ENCODE results near the gene A2M. TPM values are rescaled to one million over a fixed set of nuclear protein-coding genes. Genes with fewer than 3 reads are reported as not detected.

The A2M gene
- total and polyA plus RNA-seq, 2 donors (not counting 1 experiment from before 2014, with no cell fraction given) = 0.04 TPM; not detected in 1

DNA sequence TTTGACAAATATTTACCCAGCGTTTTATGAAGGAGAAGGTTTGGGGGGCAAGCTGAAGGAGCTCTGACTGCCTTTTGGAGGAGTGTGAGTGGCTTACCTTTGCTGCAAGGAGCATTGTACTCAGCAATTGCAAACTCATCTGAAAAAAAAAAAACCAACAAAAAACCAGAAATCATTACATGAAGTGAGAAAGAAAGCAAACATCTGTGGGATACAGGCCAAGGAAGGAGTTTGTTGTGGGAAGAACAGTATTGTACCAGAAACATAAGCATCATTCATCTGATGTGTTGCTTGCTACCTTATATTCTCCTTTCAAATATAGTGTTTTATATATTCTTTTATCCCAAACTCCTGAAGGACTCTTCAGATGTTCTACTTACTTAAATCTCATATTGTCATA lies 47.6 kb downstream of the A2M start:
- no peak for DNase-seq
- ChIA-PET POLR2A (no interaction called here), CTCF (interaction anchor here (0.6 to 0.7 kb wide), 2 partner anchors 386 to 924 kb away, joined by 3 to 5 read pairs; no protein-coding TSS in a partner anchor)
- intact Hi-C loops (cut with micrococcal nuclease) = no loop called here
- no peaks in the 10 kb centered on the region for H3K36me3 ChIP-seq (replicated peaks in 1 of 2; ENCODE audit: control extremely low read depth in 1 of 2, control insufficient read depth in 1 of 2, extremely low read depth in 1 of 2, insufficient read depth in 2 of 2, low read length in 1 of 2)
- H3K9ac ChIP-seq (ENCODE audit: low read length) = no peak overlapping the region
- Mint-ChIP-seq H3K4me3 (no peak overlapping the region), H3K27me3 (peaks cover 21% of the 10 kb centered on the region), H3K4me1 (peaks cover 4% of the 10 kb centered on the region), H3K27ac (no peak overlapping the region), H3K9me3 (ENCODE audit: insufficient read depth) (peaks cover 4% of the 10 kb centered on the region)
- TF ChIP-seq, protein P1, sequence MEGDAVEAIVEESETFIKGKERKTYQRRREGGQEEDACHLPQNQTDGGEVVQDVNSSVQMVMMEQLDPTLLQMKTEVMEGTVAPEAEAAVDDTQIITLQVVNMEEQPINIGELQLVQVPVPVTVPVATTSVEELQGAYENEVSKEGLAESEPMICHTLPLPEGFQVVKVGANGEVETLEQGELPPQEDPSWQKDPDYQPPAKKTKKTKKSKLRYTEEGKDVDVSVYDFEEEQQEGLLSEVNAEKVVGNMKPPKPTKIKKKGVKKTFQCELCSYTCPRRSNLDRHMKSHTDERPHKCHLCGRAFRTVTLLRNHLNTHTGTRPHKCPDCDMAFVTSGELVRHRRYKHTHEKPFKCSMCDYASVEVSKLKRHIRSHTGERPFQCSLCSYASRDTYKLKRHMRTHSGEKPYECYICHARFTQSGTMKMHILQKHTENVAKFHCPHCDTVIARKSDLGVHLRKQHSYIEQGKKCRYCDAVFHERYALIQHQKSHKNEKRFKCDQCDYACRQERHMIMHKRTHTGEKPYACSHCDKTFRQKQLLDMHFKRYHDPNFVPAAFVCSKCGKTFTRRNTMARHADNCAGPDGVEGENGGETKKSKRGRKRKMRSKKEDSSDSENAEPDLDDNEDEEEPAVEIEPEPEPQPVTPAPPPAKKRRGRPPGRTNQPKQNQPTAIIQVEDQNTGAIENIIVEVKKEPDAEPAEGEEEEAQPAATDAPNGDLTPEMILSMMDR (IDR thresholded peaks at IDR 0.05) = no peak
- TF ChIP-seq EZH2 (IDR thresholded peaks at IDR 0.05; ENCODE audit: borderline replicate concordance, insufficient read depth, low read depth, low read length, poor library complexity, severe bottlenecking) = no peak
- no peaks in the 10 kb centered on the region for H4K20me1 ChIP-seq (ENCODE audit: control insufficient read depth, insufficient read depth, low read length, poor library complexity, severe bottlenecking)
- no peak overlapping the region for H2AFZ ChIP-seq (ENCODE audit: insufficient read depth, low read depth, low read length, poor library complexity, severe bottlenecking)
- H3K27me3 ChIP-seq (replicated peaks in 1 of 4; ENCODE audit: control extremely low read depth in 1 of 4, control insufficient read depth in 3 of 4, insufficient read depth in 4 of 4, low read length in 3 of 4) = peaks cover 0 to 20% (median 9%) of the 10 kb centered on the region in 4 experiments
- peaks cover 0 to 14% (median 5%) of the 10 kb centered on the region in 3 donors for H3K9me3 ChIP-seq (ENCODE audit: control extremely low read depth in 1 of 3, control insufficient read depth in 2 of 3, insufficient read depth in 1 of 3, low read length in 2 of 3)
- no peak overlapping the region for H3K4me2 ChIP-seq (replicated peaks; ENCODE audit: low read depth, low read length, poor library complexity, severe bottlenecking)
- no CpG with 5 or more reads among the region's 1 CpG for WGBS (ENCODE audit: insufficient coverage)
- peaks cover 4 to 8% of the 10 kb centered on the region in 2 donors for H3K4me1 ChIP-seq (ENCODE audit: control insufficient read depth in 2 of 2, insufficient read depth in 2 of 2, low read length in 2 of 2)
- no peaks in the 10 kb centered on the region for H3K79me2 ChIP-seq (ENCODE audit: control insufficient read depth, insufficient read depth, low read length)
- H3K27ac ChIP-seq (ENCODE audit: low read length in 2 of 2) = no peak overlapping the region
- no peak for ATAC-seq (ENCODE audit: low read depth)
- H3K4me3 ChIP-seq (ENCODE audit: control extremely low read depth in 1 of 5, extremely low read depth in 1 of 5, insufficient read depth in 1 of 5, low read depth in 2 of 5, low read length in 4 of 5) = no peak overlapping the region

DNA sequence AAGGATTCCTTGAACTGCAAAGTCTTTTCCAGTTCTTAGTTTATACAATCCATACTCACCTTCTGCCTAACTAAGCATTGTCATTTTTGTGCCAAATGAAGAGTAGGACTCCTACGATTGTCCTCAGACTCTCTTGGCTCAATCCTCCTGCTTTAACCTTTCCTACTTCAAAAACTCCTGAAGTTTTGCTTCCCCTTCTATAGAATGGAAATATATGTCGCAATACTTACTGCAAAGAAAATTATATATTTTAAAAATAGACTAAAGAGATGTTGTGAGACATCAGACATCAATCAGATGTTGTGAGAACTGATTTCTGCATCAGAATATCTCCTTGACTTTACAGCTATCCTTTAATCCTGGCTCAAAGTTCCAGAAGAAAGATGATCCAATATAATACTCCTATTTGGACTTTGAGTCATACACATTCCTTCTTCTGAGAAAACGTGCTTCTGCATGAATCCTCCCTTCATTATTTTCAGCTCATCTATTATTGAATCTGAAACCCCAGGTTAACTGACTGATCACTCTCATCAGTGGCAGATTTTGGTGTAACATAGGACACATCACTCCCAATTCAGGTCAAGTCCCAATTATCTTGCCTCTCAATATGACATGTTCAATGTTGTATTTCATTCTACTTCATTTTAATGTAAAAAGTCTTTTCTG lies 48.8 kb downstream of the A2M start:
- DNase-seq (no peak), ATAC-seq (ENCODE audit: low read depth) (no peak)
- CTCF ChIA-PET = interaction anchor here (1.3 kb wide), 1 partner anchor 17 kb away, joined by 3 read pairs; no protein-coding TSS in a partner anchor
- H3K27me3 Mint-ChIP-seq = peaks cover 13% of the 10 kb centered on the region
- no peak overlapping the region for H3K4me2 ChIP-seq (replicated peaks; ENCODE audit: low read depth, low read length, poor library complexity, severe bottlenecking)
- intact Hi-C loops (cut with micrococcal nuclease) = no loop called here
- 78% methylated on average over 1 of the region's 3 CpGs for WGBS (ENCODE audit: insufficient coverage)
- no peak overlapping the region for H3K4me3 ChIP-seq (ENCODE audit: control extremely low read depth in 1 of 5, extremely low read depth in 1 of 5, insufficient read depth in 1 of 5, low read depth in 2 of 5, low read length in 4 of 5)
- POLR2A ChIA-PET = no interaction called here
- no peak overlapping the region for H3K9ac ChIP-seq (ENCODE audit: low read length)
- H3K9me3 Mint-ChIP-seq (ENCODE audit: insufficient read depth) = peaks cover 4% of the 10 kb centered on the region
- no peak overlapping the region for H3K27ac Mint-ChIP-seq
- H3K4me1 ChIP-seq (ENCODE audit: control insufficient read depth in 2 of 2, insufficient read depth in 2 of 2, low read length in 2 of 2) = peaks cover 4 to 8% of the 10 kb centered on the region in 2 donors
- peak overlapping the region; percentile 3 for H3K4me3 Mint-ChIP-seq
- no peak overlapping the region for H3K27ac ChIP-seq (ENCODE audit: low read length in 2 of 2)
- no peaks in the 10 kb centered on the region for H3K36me3 ChIP-seq (replicated peaks in 1 of 2; ENCODE audit: control extremely low read depth in 1 of 2, control insufficient read depth in 1 of 2, extremely low read depth in 1 of 2, insufficient read depth in 2 of 2, low read length in 1 of 2)
- no peak overlapping the region for H2AFZ ChIP-seq (ENCODE audit: insufficient read depth, low read depth, low read length, poor library complexity, severe bottlenecking)
- H3K79me2 ChIP-seq (ENCODE audit: control insufficient read depth, insufficient read depth, low read length) = no peaks in the 10 kb centered on the region
- peaks cover 4% of the 10 kb centered on the region for H3K4me1 Mint-ChIP-seq
- peaks cover 0 to 14% (median 5%) of the 10 kb centered on the region in 3 donors for H3K9me3 ChIP-seq (ENCODE audit: control extremely low read depth in 1 of 3, control insufficient read depth in 2 of 3, insufficient read depth in 1 of 3, low read length in 2 of 3)
- H4K20me1 ChIP-seq (ENCODE audit: control insufficient read depth, insufficient read depth, low read length, poor library complexity, severe bottlenecking) = no peaks in the 10 kb centered on the region
- peaks cover 0 to 20% (median 9%) of the 10 kb centered on the region in 4 experiments for H3K27me3 ChIP-seq (replicated peaks in 1 of 4; ENCODE audit: control extremely low read depth in 1 of 4, control insufficient read depth in 3 of 4, insufficient read depth in 4 of 4, low read length in 3 of 4)
- no peak for TF ChIP-seq EZH2 (IDR thresholded peaks at IDR 0.05; ENCODE audit: borderline replicate concordance, insufficient read depth, low read depth, low read length, poor library complexity, severe bottlenecking)
- TF ChIP-seq, protein P1 (IDR thresholded peaks at IDR 0.05) = no peak
